H1 (cell line): ENCODE results near the gene TNRC6B. TPM values are rescaled to one million over a fixed set of nuclear protein-coding genes. Genes with fewer than 3 reads are reported as not detected.

Experiments used
- CTCF ChIA-PET: fragments of 300-600 bp; sonication (Branson Sonifier 250); formaldehyde crosslinking; loops from one replicate; lab custom pipeline; 2021; ENCODE audit not compliant: partially characterized antibody; lab: Charles Lee
- POLR2A ChIA-PET: fragments of 300-600 bp; sonication (Branson Sonifier 250); formaldehyde crosslinking; loops from one replicate; lab custom pipeline; 2021; ENCODE audit warnings: inconsistent platforms; ENCODE audit not compliant: partially characterized antibody; lab: Charles Lee
- DNase-seq, 2 experiments: peaks; one replicate each; pipeline versions ENCODE4 v3.0.0 to v3.0.0-alpha.2; 2010 to 2022; ENCODE audit warnings: low spot score in 2 of 2, low read depth in 1 of 2, mixed read lengths in 1 of 2
- FAIRE-seq: peaks from 2 replicates; lab custom pipeline; 2011; peaks lifted over from hg19 to GRCh38; lab: Jason Lieb, UNC
- H2AFZ ChIP-seq: 2 replicates; pipeline ENCODE4 v1.8.1; 2012; ENCODE audit warnings: low read length, inconsistent platforms
- H2AK5ac ChIP-seq: 2 replicates; pipeline ENCODE4 v1.6.1; 2013; ENCODE audit warnings: low read depth, low read length
- H2BK120ac ChIP-seq: replicated peaks from 2 replicates; pipeline ENCODE3; 2013; ENCODE audit warnings: low read depth, low read length, inconsistent platforms
- H2BK12ac ChIP-seq: 2 replicates; pipeline ENCODE4 v1.6.1; 2013; ENCODE audit warnings: low read depth, low read length
- H2BK15ac ChIP-seq: 2 replicates; pipeline ENCODE4 v1.6.1; 2013; ENCODE audit warnings: low read length
- H2BK20ac ChIP-seq: 2 replicates; pipeline ENCODE4 v1.6.1; 2013; ENCODE audit warnings: low read length
- H2BK5ac ChIP-seq: 2 replicates; pipeline ENCODE4 v1.6.1; 2013; ENCODE audit warnings: low read depth, low read length
- H3K14ac ChIP-seq: 2 replicates; pipeline ENCODE4 v1.6.1; 2013; ENCODE audit warnings: inconsistent platforms; ENCODE audit not compliant: insufficient read length
- H3K18ac ChIP-seq: 2 replicates; pipeline ENCODE4 v1.6.1; 2013; ENCODE audit warnings: low read length; ENCODE audit errors: extremely low read depth
- H3K23ac ChIP-seq: 2 replicates; pipeline ENCODE4 v1.6.1; 2013; ENCODE audit warnings: inconsistent platforms; ENCODE audit not compliant: insufficient read length
- H3K23me2 ChIP-seq: 2 replicates; pipeline ENCODE4 v1.6.1; 2013; ENCODE audit warnings: low read depth, low read length
- H3K27ac ChIP-seq: 2 replicates; pipeline ENCODE4 v1.6.1; 2011; ENCODE audit warnings: low read depth, low read length, inconsistent platforms
- H3K27me3 ChIP-seq, 4 experiments: replicated peaks in 1 of 4; 1 replicate in 1 of 4; 2 replicates in 3 of 4; pipeline versions ENCODE4 v1.6.1 to v1.8.1; 2011 to 2013; ENCODE audit warnings: low read length in 3 of 4, mild to moderate bottlenecking in 3 of 4, inconsistent platforms in 2 of 4, mixed read lengths in 2 of 4, moderate library complexity in 1 of 4; ENCODE audit not compliant: control insufficient read depth in 3 of 4, insufficient read depth in 3 of 4; ENCODE audit errors: extremely low read depth in 1 of 4
- H3K36me3 ChIP-seq, 4 experiments: 2 replicates each; pipeline versions ENCODE4 v1.6.1 to v1.8.1; 2011 to 2013; ENCODE audit warnings: mild to moderate bottlenecking in 4 of 4, low read length in 3 of 4, moderate library complexity in 2 of 4, control low read depth in 1 of 4, inconsistent platforms in 1 of 4; ENCODE audit not compliant: insufficient read depth in 4 of 4, control insufficient read depth in 2 of 4
- H3K4ac ChIP-seq: replicated peaks from 2 replicates; pipeline ENCODE3; 2013; ENCODE audit warnings: low read length, low read depth, mixed read lengths, inconsistent platforms; ENCODE audit not compliant: insufficient read length
- H3K4me1 ChIP-seq, 4 experiments: replicated peaks in 1 of 4; 1 replicate in 1 of 4; 2 replicates in 3 of 4; pipeline versions ENCODE4 v1.6.1 to v1.8.1; 2011 to 2013; ENCODE audit warnings: low read length in 3 of 4, inconsistent platforms in 2 of 4, mixed read lengths in 1 of 4; ENCODE audit not compliant: insufficient read depth in 4 of 4, control insufficient read depth in 3 of 4
- H3K4me2 ChIP-seq, 2 experiments: 2 replicates each; pipeline versions ENCODE4 v1.6.1 to v1.8.1; 2011 to 2013; ENCODE audit warnings: low read depth in 2 of 2, low read length in 2 of 2, control low read depth in 1 of 2, inconsistent platforms in 1 of 2, mild to moderate bottlenecking in 1 of 2; ENCODE audit not compliant: insufficient read depth in 1 of 2
- H3K4me3 ChIP-seq, 4 experiments: fragments of 200-600, 300-600 bp in 1 of 4; sonication (generic), shearing (Covaris generic), sonication (Bioruptor Twin) in 1 of 4; 2 replicates each; pipeline versions ENCODE4 v1.5.1 to v1.8.1; 2011 to 2016; ENCODE audit warnings: low read length in 4 of 4, low read depth in 3 of 4, control low read depth in 2 of 4, inconsistent platforms in 2 of 4, mild to moderate bottlenecking in 2 of 4, mixed read lengths in 1 of 4, moderate library complexity in 1 of 4; ENCODE audit not compliant: insufficient read depth in 2 of 4; ENCODE audit errors: extremely low read depth in 1 of 4
- H3K56ac ChIP-seq: replicated peaks from 2 replicates; pipeline ENCODE3; 2013; ENCODE audit warnings: low read depth, mild to moderate bottlenecking, mixed read lengths, low read length, inconsistent platforms; ENCODE audit not compliant: insufficient read length
- H3K79me1 ChIP-seq: 2 replicates; pipeline ENCODE4 v1.6.1; 2013; ENCODE audit warnings: low read depth, low read length, control low read depth
- H3K79me2 ChIP-seq, 2 experiments: 2 replicates each; pipeline versions ENCODE4 v1.6.1 to v1.8.1; 2012 to 2013; ENCODE audit warnings: low read length in 2 of 2, mild to moderate bottlenecking in 2 of 2, inconsistent platforms in 1 of 2; ENCODE audit not compliant: insufficient read depth in 2 of 2, control insufficient read depth in 1 of 2
- H3K9ac ChIP-seq, 4 experiments: replicated peaks in 1 of 4; 1 replicate in 1 of 4; 2 replicates in 3 of 4; pipeline versions ENCODE4 v1.6.1 to v1.8.1; 2011 to 2013; ENCODE audit warnings: low read depth in 3 of 4, low read length in 3 of 4, control low read depth in 2 of 4, mild to moderate bottlenecking in 2 of 4, moderate library complexity in 2 of 4, inconsistent platforms in 1 of 4; ENCODE audit errors: extremely low read depth in 1 of 4
- H3K9me3 ChIP-seq, 2 experiments: 2 replicates each; pipeline versions ENCODE4 v1.6.1 to v1.8.1; 2012 to 2013; ENCODE audit warnings: mild to moderate bottlenecking in 2 of 2, moderate library complexity in 2 of 2, control low read depth in 1 of 2, inconsistent platforms in 1 of 2, low read depth in 1 of 2, low read length in 1 of 2, mixed read lengths in 1 of 2; ENCODE audit not compliant: insufficient read depth in 2 of 2
- H4K20me1 ChIP-seq, 2 experiments: replicated peaks in 1 of 2; 2 replicates each; pipeline versions ENCODE3 to v1.8.1; 2011 to 2013; ENCODE audit warnings: inconsistent platforms in 2 of 2, low read length in 2 of 2, mild to moderate bottlenecking in 1 of 2; ENCODE audit not compliant: insufficient read depth in 2 of 2, control insufficient read depth in 1 of 2
- H4K5ac ChIP-seq: 2 replicates; pipeline ENCODE4 v1.6.1; 2013; ENCODE audit warnings: low read length, low read depth, mixed read lengths, inconsistent platforms; ENCODE audit not compliant: insufficient read length
- H4K8ac ChIP-seq: 2 replicates; pipeline ENCODE4 v1.8.0; 2013; ENCODE audit warnings: mild to moderate bottlenecking, moderate library complexity, low read length, inconsistent platforms; ENCODE audit not compliant: insufficient read depth; ENCODE audit errors: extremely low read depth
- H4K91ac ChIP-seq: replicated peaks from 2 replicates; pipeline ENCODE3; 2013; ENCODE audit warnings: low read length, mixed read lengths, inconsistent platforms; ENCODE audit not compliant: insufficient read length
- ATF2 ChIP-seq: IDR thresholded peaks from 2 replicates; pipeline ENCODE4 v1.6.1; 2012; ENCODE audit warnings: low read length, inconsistent platforms
- CHD2 ChIP-seq: IDR thresholded peaks from 2 replicates; pipeline ENCODE4 v1.6.1; 2012; ENCODE audit warnings: low read length, improper control_type of control experiment
- JUN ChIP-seq: IDR thresholded peaks from 2 replicates; pipeline ENCODE4 v1.6.1; 2011; ENCODE audit warnings: low read depth, mild to moderate bottlenecking, improper control_type of control experiment, low read length
- MAFK ChIP-seq: IDR thresholded peaks from 2 replicates; pipeline ENCODE4 v1.6.1; 2012; ENCODE audit warnings: low read depth, mild to moderate bottlenecking, improper control_type of control experiment, low read length
- NRF1 ChIP-seq: IDR thresholded peaks from 2 replicates; pipeline ENCODE4 v1.6.1; 2011; ENCODE audit warnings: mild to moderate bottlenecking, low read depth, low read length, improper control_type of control experiment
- POLR2AphosphoS5 ChIP-seq: IDR thresholded peaks from 2 replicates; pipeline ENCODE4 v1.6.1; 2011; ENCODE audit warnings: low read depth, low read length
- POU5F1 ChIP-seq: IDR thresholded peaks from 2 replicates; pipeline ENCODE4 v1.6.1; 2011; ENCODE audit warnings: low read depth, mild to moderate bottlenecking, low read length, moderate library complexity
- RNF2 ChIP-seq: fragments of 200-900, 300-1000 bp; sonication (generic); IDR thresholded peaks from 2 replicates; pipeline ENCODE4 v1.7.1; 2016; ENCODE audit warnings: borderline replicate concordance, low read depth, mild to moderate bottlenecking, antibody characterized with exemption, low read length; ENCODE audit not compliant: poor library complexity, severe bottlenecking; ENCODE audit errors: missing control alignments
- RXRA ChIP-seq: IDR thresholded peaks from 2 replicates; pipeline ENCODE4 v1.6.1; 2011; ENCODE audit warnings: low read depth, mild to moderate bottlenecking, low read length, moderate library complexity; ENCODE audit not compliant: insufficient read depth
- SAP30 ChIP-seq: fragments of 300-600 bp; sonication (generic); IDR thresholded peaks from 2 replicates; pipeline ENCODE4 v1.7.1; 2012; ENCODE audit warnings: low read length, moderate library complexity, mild to moderate bottlenecking, inconsistent platforms; ENCODE audit not compliant: insufficient read depth, insufficient replicate concordance
- SP2 ChIP-seq: IDR thresholded peaks from 2 replicates; pipeline ENCODE4 v1.6.1; 2012; ENCODE audit warnings: mild to moderate bottlenecking, low read length, inconsistent platforms
- SP4 ChIP-seq: IDR thresholded peaks from 2 replicates; pipeline ENCODE4 v1.6.1; 2012; ENCODE audit warnings: low read length, inconsistent platforms
- YY1 ChIP-seq: IDR thresholded peaks from 2 replicates; pipeline ENCODE4 v1.6.1; 2011; ENCODE audit warnings: low read depth, mild to moderate bottlenecking, low read length
- WGBS, 2 experiments: shearing (Covaris generic) in 1 of 2; methylation state at CpG; one replicate each; pipeline versions ENCODE4 v1.1.6 to v1.1.7; 2013 to 2015; ENCODE audit warnings: low lambda C conversion rate in 2 of 2, mixed read lengths in 2 of 2, inconsistent platforms in 1 of 2, low coverage in 1 of 2, missing lambda C conversion rate in 1 of 2; ENCODE audit not compliant: insufficient replicate concordance in 2 of 2, insufficient coverage in 1 of 2, insufficient read length in 1 of 2; ENCODE audit errors: extremely low coverage in 1 of 2, missing lambda C conversion rate in 1 of 2; 5-methylcytosine and 5-hydroxymethylcytosine counted together
- polyA plus RNA-seq, 7 experiments: library from polyadenylated mRNA; depleted of rRNA in 3 of 7; stranded (reverse) in 5 of 7; unstranded in 2 of 7; fragments of >200 nt in 5 of 7; fragments of 200-250 nt in 2 of 7; gene quantifications; 1 replicate in 5 of 7; 2 replicates in 1 of 7; 4 replicates in 1 of 7; pipeline versions ENCODE4 v1.2.1 to v1.2.3, GENCODE V29; 2011 to 2013; ENCODE audit warnings: missing spikeins in 2 of 7, mixed read lengths in 2 of 7
- total RNA-seq: library from RNA; stranded (reverse); fragmentation: NEBNext Ultra II Directional; extraction: Animal tissue kit (Norgen Biotek cat#: 25700); gene quantifications from 2 replicates; pipeline ENCODE4 v1.2.1, GENCODE V29; 2021

TNRC6B gene
- total and polyA plus RNA-seq, 2 of the 8 experiments (the other 6 are each of a cell fraction or from before 2014, with no cell fraction given): 12.5 to 48.9 TPM

GRCh38 chr22:40243891-40244290 lies 66.2 kb downstream of the TNRC6B start:
- Histone ChIP-seq H3K14ac (no peak overlapping the region), H2BK15ac (no peak overlapping the region), H2AK5ac (no peak overlapping the region), H4K8ac (no peak overlapping the region), H4K5ac (no peak overlapping the region), H3K79me2 (peaks cover 14 to 94% of the 10 kb centered on the region in 2 experiments), H3K9me3 (no peaks in the 10 kb centered on the region), H3K4me1 (peaks cover 2 to 18% (median 7%) of the 10 kb centered on the region in 4 experiments; a peak in 4 of 7 replicates), H2BK5ac (no peak overlapping the region), H2AFZ (no peak overlapping the region), H2BK20ac (no peak overlapping the region), H4K91ac (no peak overlapping the region), H3K18ac (no peak overlapping the region), H3K9ac (no peak overlapping the region), H3K4ac (no peak overlapping the region), H3K23ac (no peak overlapping the region), H3K4me3 (no peak overlapping the region), H3K27me3 (no peaks in the 10 kb centered on the region), H3K23me2 (no peaks in the 10 kb centered on the region), H3K79me1 (peaks cover 16% of the 10 kb centered on the region), H3K56ac (no peak overlapping the region), H3K36me3 (peaks cover 0 to 8% (median 0%) of the 10 kb centered on the region in 4 experiments; a peak in 1 of 8 replicates), H2BK12ac (no peak overlapping the region), H2BK120ac (no peak overlapping the region), H4K20me1 (peaks cover 22 to 26% of the 10 kb centered on the region in 2 experiments), H3K27ac (no peak overlapping the region), H3K4me2 (no peak overlapping the region)
- ChIA-PET POLR2A (interaction anchor here (1.4 kb wide), 1 partner anchor 66 kb away, joined by 4 read pairs; the partner anchor contains the start of gene TNRC6B), CTCF (no interaction called here)
- no peak for FAIRE-seq
- WGBS, 2 experiments: 87% methylated on average over 2 of the region's 2 CpGs; no CpG with 5 or more reads in 1 of the 2 experiments
- no peak for DNase-seq
- TF ChIP-seq SAP30 (no peak), SP4 (no peak), RNF2 (no peak), NRF1 (no peak), MAFK (no peak), POLR2AphosphoS5 (no peak), CHD2 (no peak), JUN (no peak), RXRA (no peak), ATF2 (no peak), POU5F1 (no peak), YY1 (no peak), SP2 (no peak)
